ENCODE measurements around the gene ATP1A1. TPM values are rescaled to one million over a fixed set of nuclear protein-coding genes. Genes with fewer than 3 reads are reported as not detected.

The ATP1A1 gene
- total and polyA plus RNA-seq, 4 donors = 68.6 to 128 (median 82.6) TPM

GRCh38 chr1:116371752-116372151 lies 1.3 kb upstream of the ATP1A1 start:
- Histone ChIP-seq H3K9me3 (ENCODE audit: control insufficient read depth in 4 of 4, low read length in 3 of 4) (no peaks in the 10 kb centered on the region), H3K36me3 (ENCODE audit: control insufficient read depth in 4 of 4, insufficient read depth in 3 of 4, low read depth in 1 of 4, low read length in 3 of 4) (no peaks in the 10 kb centered on the region), H3K4me3 (ENCODE audit: low read depth in 1 of 3, low read length in 3 of 3) (no peak overlapping the region), H3K4me1 (ENCODE audit: control insufficient read depth in 4 of 4, insufficient read depth in 4 of 4, low read length in 3 of 4) (peaks cover 3 to 33% (median 26%) of the 10 kb centered on the region in 4 donors), H3K27ac (ENCODE audit: low read depth in 1 of 2, low read length in 2 of 2) (no peak overlapping the region), H3K27me3 (ENCODE audit: control insufficient read depth in 4 of 4, insufficient read depth in 4 of 4, low read length in 3 of 4) (no peaks in the 10 kb centered on the region), H3K9ac (ENCODE audit: low read depth in 1 of 2, low read length in 2 of 2) (no peak overlapping the region)
- 85% methylated on average over 1 of the region's 1 CpG for WGBS
- TF ChIP-seq FOXA2 (IDR thresholded peaks at IDR 0.05) = no peak
- no peak for TF ChIP-seq YY1 (IDR thresholded peaks at IDR 0.05)
- TF ChIP-seq HNF4A (conservative IDR thresholded peaks at IDR 0.05) = no peak
- TF ChIP-seq, protein P1, sequence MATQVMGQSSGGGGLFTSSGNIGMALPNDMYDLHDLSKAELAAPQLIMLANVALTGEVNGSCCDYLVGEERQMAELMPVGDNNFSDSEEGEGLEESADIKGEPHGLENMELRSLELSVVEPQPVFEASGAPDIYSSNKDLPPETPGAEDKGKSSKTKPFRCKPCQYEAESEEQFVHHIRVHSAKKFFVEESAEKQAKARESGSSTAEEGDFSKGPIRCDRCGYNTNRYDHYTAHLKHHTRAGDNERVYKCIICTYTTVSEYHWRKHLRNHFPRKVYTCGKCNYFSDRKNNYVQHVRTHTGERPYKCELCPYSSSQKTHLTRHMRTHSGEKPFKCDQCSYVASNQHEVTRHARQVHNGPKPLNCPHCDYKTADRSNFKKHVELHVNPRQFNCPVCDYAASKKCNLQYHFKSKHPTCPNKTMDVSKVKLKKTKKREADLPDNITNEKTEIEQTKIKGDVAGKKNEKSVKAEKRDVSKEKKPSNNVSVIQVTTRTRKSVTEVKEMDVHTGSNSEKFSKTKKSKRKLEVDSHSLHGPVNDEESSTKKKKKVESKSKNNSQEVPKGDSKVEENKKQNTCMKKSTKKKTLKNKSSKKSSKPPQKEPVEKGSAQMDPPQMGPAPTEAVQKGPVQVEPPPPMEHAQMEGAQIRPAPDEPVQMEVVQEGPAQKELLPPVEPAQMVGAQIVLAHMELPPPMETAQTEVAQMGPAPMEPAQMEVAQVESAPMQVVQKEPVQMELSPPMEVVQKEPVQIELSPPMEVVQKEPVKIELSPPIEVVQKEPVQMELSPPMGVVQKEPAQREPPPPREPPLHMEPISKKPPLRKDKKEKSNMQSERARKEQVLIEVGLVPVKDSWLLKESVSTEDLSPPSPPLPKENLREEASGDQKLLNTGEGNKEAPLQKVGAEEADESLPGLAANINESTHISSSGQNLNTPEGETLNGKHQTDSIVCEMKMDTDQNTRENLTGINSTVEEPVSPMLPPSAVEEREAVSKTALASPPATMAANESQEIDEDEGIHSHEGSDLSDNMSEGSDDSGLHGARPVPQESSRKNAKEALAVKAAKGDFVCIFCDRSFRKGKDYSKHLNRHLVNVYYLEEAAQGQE (IDR thresholded peaks at IDR 0.05) = no peak
- no peak for TF ChIP-seq FOXA1 (IDR thresholded peaks at IDR 0.05)
- TF ChIP-seq, protein P2, sequence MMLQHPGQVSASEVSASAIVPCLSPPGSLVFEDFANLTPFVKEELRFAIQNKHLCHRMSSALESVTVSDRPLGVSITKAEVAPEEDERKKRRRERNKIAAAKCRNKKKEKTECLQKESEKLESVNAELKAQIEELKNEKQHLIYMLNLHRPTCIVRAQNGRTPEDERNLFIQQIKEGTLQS (IDR thresholded peaks at IDR 0.05) = no peak
- no peak for TF ChIP-seq HNF4G (IDR thresholded peaks at IDR 0.05)
- no peak for TF ChIP-seq MAX (IDR thresholded peaks at IDR 0.05)
- no peak for TF ChIP-seq EGR1 (IDR thresholded peaks at IDR 0.05; ENCODE audit: low read depth in 2 of 2)
- no peak for TF ChIP-seq JUND (IDR thresholded peaks at IDR 0.05)
- no peak for DNase-seq (ENCODE audit: low spot score)

GRCh38 chr1:116372191-116372590 lies 853 bp upstream of the ATP1A1 start:
- Histone ChIP-seq H3K9me3 (ENCODE audit: control insufficient read depth in 4 of 4, low read length in 3 of 4) (no peaks in the 10 kb centered on the region), H3K27ac (ENCODE audit: low read depth in 1 of 2, low read length in 2 of 2) (peak overlapping the region; percentile 5 to 88), H3K36me3 (ENCODE audit: control insufficient read depth in 4 of 4, insufficient read depth in 3 of 4, low read depth in 1 of 4, low read length in 3 of 4) (no peaks in the 10 kb centered on the region), H3K4me1 (ENCODE audit: control insufficient read depth in 4 of 4, insufficient read depth in 4 of 4, low read length in 3 of 4) (peaks cover 5 to 37% (median 30%) of the 10 kb centered on the region in 4 donors), H3K27me3 (ENCODE audit: control insufficient read depth in 4 of 4, insufficient read depth in 4 of 4, low read length in 3 of 4) (no peaks in the 10 kb centered on the region), H3K9ac (ENCODE audit: low read depth in 1 of 2, low read length in 2 of 2) (no peak overlapping the region), H3K4me3 (ENCODE audit: low read depth in 1 of 3, low read length in 3 of 3) (peak overlapping the region; percentile 36 to 97 (median 54))
- TF ChIP-seq TAF1 (conservative IDR thresholded peaks at IDR 0.05) (no peak), ZBTB33 (IDR thresholded peaks at IDR 0.05) (no peak), RXRA (IDR thresholded peaks at IDR 0.05) (no peak), YY1 (IDR thresholded peaks at IDR 0.05) (no peak), HNF4G (IDR thresholded peaks at IDR 0.05) (no peak)
- TF ChIP-seq, protein P2 (IDR thresholded peaks at IDR 0.05) = no peak
- 53% methylated on average over 11 of the region's 11 CpGs for WGBS
- DNase-seq (ENCODE audit: low spot score) = no peak
